Retinal pigment epithelial cell (primary cell): Measurements from ENCODE around the gene CFDP1.
"Not testable (repeated sequence)": the region's sequence is repeated elsewhere in the genome, so short reads cannot be mapped to it uniquely, and the experiment has no call there.

Source experiments
- DNase-seq: peaks from one replicate; pipeline ENCODE4 v3.0.0-alpha.2; 2010; ENCODE audit warnings: low read depth
- H3K4me3 ChIP-seq: 2 replicates; pipeline ENCODE4 v1.5.1; 2011; ENCODE audit warnings: mild to moderate bottlenecking, low read length, control low read depth, moderate library complexity
- CTCF ChIP-seq: conservative IDR thresholded peaks from 2 replicates; pipeline ENCODE4 v1.5.1; 2011; ENCODE audit warnings: low read depth, low read length, control low read depth, inconsistent platforms

Gene CFDP1

GRCh38 chr16:75476817-75477216 lies 43.5 kb upstream of the CFDP1 start:
- no peak overlapping the region for H3K4me3 ChIP-seq
- no peak for DNase-seq
- TF ChIP-seq CTCF, result no peak

- no peak for TF ChIP-seq CTCF
- no peak for DNase-seq
- H3K4me3 ChIP-seq, result no peak overlapping the region
Observed at GRCh38 chr16:75475420-75475847, 42.1 kb upstream of the CFDP1 start.

DNA sequence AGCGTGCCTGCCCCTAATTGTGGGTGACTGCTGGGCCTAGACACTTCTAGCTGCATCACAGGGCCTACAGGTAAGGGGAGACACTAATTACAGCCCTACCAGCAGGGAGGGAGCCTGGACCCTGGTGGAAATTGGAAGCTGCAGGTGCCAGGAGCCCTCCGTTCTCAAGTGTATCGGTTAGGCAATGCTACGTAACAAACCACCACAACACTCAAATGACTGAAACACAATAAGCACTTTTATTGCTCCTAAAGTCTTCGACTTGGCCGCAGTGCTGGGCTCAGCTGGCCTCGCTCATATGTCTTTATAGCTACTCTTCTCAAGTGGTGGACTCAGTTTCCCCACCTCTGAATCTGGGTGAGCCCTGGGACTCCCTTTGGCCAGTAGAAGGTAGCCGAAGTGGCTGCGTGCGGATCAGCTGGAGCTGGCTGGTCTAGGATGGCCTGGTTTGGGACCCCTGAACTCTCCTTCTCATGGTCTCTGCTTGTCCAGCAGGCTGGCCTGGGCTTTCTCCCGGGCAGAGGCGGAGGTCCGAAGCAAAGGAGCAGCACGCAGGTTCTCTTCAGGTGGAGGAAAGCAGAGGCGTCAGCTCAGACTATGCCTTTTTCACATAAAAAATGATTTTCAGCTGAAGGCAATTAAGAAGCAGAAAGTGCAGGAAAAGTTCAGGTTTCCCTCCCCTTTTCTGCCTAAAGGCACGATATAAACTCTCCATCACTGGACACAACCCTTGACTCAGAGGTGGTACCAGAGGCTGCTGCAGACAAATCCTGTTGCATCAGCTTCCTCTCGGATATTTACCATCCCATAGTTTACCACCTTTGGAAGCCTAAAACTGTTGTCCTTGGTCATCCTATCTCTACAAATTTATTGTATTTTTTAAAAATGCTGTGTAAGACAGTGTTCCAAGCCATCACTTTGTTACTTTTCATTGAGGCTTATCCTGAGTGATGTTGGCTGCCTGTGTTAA lies 39.9 kb upstream of the CFDP1 start:
- H3K4me3 ChIP-seq, result no peak overlapping the region
- no peak for TF ChIP-seq CTCF
- no peak for DNase-seq

DNA sequence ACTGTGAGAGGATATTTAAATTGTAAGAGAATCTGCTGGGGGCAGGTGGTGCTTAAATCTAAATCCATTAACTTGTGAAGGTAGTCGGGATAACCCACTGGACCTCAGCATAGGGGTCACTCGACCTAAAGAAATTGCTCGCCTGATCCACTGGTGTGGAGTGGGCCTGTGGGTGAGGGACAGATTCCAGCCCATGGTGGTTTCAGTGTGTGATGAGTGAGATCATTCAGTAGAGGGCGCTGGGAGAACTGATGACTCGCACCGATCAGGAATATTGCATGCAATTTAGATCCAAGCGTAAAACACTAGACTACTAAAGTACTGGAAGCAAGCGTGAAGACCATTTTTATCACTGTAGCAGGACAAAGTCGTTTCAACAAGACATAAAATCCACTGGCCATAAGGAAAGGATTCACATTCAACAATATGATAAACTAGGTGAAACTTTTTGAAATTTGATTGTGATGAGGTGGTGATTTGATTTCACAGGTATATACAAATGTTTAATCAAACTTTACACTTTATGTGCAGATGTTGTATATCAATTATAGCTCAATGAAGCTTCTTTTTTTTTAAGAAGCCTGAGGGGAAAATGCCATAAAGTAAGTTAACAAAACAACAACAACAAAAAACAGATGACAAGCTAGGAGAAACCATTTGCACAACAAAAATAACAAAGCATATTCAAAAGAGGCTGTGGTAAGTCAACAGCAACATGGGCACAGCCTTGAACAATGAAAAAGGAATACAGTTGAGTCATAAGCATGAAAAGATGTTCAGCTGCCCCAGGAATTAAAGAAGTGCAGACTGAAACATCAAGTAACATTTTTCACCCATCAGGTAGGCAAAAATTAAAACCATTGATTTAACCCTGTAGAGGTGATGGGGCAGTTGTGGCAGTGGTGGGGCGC lies 38.7 kb upstream of the CFDP1 start:
- peak; percentile 82 for TF ChIP-seq CTCF
- DNase-seq, result no peak
- H3K4me3 ChIP-seq, result no peak overlapping the region

GRCh38 chr16:75466760-75467159 lies 33.5 kb upstream of the CFDP1 start:
- TF ChIP-seq CTCF, result no peak
- DNase-seq, result no peak
- H3K4me3 ChIP-seq, result no peak overlapping the region

GRCh38 chr16:75464122-75464918 lies 31.0 kb upstream of the CFDP1 start, which contains the start of gene TMEM170A:
Gene TMEM170A, minus strand, starts transcription at chr16:75464689. Its CDS starts 89 bp downstream, at chr16:75464600.
- DNase-seq, result peak; percentile 94
- peak within 1 kb of the TSS; percentile 74 for H3K4me3 ChIP-seq
- peak; percentile 100 for TF ChIP-seq CTCF

DNA sequence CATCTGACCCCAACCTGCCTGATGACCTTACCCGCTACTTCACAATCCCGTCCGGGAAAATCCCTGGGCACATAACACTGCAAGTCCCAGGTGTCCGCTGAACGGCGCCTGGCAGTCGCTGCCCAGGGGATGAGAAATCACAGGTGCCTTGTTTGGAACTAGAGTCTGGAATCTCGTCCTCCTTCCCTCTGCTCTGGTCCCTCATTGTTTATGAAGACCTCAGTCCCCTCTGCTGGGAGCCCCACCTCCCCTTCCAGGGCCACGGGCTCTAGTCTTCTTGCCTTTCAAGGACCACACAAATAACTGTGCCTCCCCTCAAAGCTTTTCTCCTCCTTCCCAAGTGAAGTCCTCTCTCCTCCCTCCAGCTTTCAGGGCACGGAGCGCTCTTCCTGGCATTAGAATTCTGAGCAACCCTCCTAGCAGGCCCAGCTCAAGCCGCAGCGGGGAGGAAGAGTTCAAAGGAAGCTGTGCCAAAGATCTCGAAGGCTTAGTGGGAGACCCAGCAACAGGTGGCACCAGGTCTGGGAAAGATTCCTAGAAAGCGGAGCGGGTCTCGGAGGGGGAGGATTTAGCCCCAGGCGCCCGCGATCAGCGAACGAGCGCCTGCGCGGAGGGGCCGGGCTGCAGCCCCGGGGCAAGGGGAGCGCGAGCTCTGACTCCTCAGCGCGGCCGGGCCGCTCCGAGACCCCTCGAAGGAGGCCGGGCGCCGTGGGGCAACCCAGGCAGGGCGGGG lies 30.3 kb upstream of the CFDP1 start:
- peak overlapping the region; percentile 74 for H3K4me3 ChIP-seq
- not testable (repeated sequence) for DNase-seq
